OCI-M1 (cell line): ENCODE results near the gene ARMC2.
"Not testable (repeated sequence)": the region's sequence is repeated elsewhere in the genome, so short reads cannot be mapped to it uniquely, and the experiment has no call there.

Experiments
- DNase-seq: peaks from one replicate; lab custom pipeline; 2025; lab: John Stamatoyannopoulos, UW

ARMC2 gene

DNA sequence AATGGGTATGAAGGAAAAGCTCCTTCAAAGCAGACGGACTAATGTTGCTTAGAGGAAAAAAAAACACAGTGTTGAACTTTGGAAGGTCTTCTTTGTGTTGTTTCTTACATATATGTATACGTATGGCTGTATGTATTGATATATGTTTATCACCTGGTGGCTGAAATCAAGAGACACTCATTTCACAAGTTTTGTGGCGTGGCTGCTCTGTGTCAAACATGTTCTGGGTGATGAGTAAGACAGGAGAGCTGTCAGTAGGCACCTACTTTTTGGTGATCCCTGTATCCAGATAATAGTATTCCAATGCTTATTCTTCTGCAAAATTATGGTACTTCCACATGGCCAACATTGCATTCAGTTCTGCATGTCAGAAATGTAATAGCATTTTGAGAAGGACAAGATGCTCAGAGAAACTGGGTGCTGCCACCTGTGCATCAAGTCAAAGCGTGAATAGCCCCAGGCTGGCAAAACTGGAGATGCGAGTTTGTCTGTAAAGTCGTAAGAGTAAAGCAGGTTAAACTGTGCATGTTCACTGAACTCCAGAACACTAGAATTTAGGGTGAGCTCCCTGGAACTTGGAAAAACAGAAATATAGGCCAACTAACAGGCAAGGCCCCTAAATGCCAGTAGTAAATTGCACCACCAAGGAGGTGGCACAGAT, 67.9 kb downstream of the ARMC2 start:
- no peak for DNase-seq

GRCh38 chr6:108920751-108921150, 72.5 kb downstream of the ARMC2 start:
- DNase-seq = no peak

GRCh38 chr6:108921547-108922361, 73.5 kb downstream of the ARMC2 start:
- DNase-seq = no peak

DNA sequence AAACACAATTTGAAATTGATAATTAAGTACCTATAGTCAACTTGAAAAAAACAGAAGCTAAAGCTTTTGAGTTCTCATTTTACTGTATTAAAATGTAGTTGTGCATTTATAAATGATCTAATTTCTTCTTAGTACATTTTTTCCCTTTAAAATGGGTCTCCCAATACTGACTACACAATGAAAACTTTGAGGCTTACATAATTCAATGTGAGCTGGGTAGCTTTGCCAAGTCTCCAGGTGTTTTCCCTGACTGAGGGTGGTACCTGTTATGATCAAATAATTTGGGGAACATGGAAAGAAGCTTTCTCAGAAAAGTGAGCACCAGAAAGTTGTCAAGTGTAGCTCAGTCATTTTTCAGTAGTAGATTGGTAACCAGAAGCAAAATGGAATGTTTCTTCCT, 74.3 kb downstream of the ARMC2 start:
- no peak for DNase-seq

GRCh38 chr6:108927927-108928326, 79.7 kb downstream of the ARMC2 start:
- DNase-seq = no peak

DNA sequence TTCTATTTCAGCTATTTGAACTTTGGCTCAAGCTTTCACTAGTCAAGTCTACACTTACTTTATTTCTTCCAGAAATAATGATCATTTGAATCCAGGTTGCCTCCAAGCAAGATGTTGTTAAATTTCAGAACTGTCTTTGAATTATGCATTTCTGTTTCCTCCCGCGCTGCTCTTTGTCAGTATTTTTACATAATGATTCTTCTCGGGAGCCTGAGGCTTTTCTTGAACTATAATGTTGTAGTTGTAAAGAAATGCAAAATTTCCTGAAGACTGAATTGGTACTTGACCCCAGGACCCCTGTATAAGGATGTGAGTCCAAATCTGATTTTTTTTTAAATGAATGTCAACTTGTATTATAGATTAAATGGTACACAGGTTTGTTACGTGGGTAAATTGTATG, 80.4 kb downstream of the ARMC2 start:
- no peak for DNase-seq

- not testable (repeated sequence) for DNase-seq
Observed at GRCh38 chr6:108931090-108931489, 82.9 kb downstream of the ARMC2 start.

DNA sequence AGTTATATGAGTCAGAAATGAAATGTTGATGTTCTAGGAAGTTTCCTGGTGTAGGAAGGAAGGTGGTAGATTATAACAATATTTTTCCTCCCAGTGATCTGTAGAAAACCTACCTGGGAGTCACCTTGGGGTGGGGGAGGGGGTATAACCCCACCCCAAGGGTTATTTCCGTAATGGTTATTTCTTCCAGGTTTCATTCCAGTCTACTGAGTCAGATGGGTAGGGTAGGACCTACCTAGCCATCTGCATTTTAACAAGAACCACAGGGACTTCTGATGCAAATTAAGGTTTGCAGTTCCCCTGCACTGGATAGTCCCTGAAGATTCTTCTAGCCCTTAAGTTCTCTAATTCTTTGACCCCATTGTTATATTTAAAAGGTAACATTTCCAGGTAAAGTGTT, 88.9 kb downstream of the ARMC2 start:
- DNase-seq = no peak

DNA sequence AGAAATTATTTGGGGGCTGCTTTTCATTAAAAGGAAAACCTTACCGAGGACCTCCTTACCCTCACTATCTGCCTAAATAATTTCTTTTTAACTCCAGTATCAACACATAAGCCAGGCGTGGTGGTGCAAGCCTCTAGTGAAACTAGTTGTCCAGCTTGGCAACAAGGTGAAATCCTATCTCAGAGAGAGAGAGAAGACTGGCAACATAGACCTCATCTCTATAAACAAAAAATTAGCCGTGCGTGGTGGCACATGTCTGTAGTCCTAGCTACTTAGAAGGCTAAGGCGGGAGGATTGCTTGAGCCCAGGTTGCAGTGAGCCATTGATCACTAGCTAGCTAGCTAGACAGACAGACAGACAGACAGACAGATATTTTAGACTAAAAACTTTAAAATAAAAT, 92.5 kb downstream of the ARMC2 start:
- DNase-seq = no peak

DNA sequence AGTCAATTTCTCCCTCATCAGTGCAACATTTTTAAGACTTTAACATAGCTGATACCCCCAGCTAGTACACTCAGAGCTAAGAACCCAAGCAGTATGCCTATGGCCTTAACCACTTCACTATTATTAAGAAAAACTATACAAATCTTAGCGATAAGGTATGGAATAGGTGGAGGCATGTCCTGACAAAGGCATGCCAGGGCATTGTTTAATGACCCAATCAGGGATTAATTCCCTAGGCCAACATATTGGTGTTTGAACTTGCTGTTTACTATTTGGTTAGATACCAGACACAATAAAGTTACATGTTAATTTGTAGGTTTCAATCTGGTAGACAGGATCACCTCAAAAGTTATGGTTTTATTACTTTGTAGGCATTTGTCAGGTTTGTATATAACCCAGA, 93.1 kb downstream of the ARMC2 start:
- no peak for DNase-seq

DNA sequence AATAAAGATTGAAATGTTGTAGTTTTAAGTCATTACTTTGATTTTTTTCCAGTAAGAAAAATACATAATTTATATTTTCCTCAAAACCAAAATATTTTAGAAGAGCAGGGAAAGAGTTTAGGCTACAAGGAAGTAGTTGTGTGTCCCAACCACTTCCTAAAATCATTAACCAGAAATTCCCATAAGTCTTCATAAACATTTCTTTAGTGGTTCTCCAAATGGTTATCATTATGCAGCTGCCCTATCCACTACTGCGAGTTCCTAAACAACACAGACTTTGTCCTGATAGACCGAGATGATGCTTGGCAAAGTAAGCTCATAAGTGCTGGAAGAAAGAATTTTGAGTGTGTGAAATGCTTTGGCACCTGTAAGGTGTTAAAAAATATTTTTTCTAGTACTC, 93.6 kb downstream of the ARMC2 start:
- no peak for DNase-seq

GRCh38 chr6:108942556-108943492, 94.6 kb downstream of the ARMC2 start:
- peak; percentile 29 for DNase-seq

- peak; percentile 14 for DNase-seq
Observed at GRCh38 chr6:108944071-108944470, 95.8 kb downstream of the ARMC2 start.

DNA sequence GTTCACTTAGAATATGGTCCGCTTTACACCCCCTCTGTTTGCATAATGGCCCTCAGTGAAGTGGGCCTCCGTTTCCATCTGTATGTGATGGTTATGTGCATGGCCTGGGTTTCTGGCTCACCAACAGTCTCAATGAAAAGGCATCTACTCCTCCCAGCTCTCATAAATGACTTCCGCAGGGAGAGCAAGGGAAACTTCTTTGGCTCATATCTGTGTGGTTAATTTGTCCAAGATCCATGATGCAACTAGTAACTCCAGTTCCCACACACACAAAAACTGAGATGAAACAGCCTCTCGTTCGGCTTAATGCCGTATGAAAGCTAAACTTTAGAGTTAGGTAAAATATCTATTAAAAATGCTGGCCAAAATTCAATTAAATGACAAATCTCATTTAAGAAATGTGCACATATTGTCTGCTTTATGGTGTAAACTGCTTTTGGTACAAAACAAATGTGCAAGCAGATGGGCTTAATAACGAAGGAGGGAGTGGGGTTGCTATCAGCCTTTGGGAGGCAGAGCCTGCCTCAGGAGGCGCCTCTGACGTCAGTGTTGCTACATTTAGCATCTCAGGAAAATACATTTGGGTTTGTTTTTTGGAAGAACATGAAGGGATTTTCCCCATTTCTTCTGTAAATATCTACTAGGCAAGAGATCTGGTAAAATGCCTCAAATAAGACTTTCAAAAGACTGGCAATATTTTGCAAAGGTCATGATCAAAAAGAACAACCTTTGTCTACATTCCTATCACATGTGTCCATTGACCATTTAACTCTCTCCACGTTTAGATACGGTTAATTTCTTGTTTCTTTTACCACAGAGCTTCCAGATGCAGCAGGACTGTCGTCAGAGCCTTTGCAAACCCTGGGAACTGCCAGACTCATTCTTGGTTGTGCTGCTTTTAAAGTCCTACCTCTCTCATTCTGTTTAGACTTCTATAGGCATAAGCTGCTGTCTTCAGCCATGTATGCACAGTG, 96.8 kb downstream of the ARMC2 start:
- no peak for DNase-seq

- no peak for DNase-seq
Observed at GRCh38 chr6:108945681-108946159, 97.5 kb downstream of the ARMC2 start.

- no peak for DNase-seq
Observed at GRCh38 chr6:108946695-108947094, 98.5 kb downstream of the ARMC2 start.

- DNase-seq = no peak
Observed at GRCh38 chr6:108947114-108947854, 99.1 kb downstream of the ARMC2 start.

DNA sequence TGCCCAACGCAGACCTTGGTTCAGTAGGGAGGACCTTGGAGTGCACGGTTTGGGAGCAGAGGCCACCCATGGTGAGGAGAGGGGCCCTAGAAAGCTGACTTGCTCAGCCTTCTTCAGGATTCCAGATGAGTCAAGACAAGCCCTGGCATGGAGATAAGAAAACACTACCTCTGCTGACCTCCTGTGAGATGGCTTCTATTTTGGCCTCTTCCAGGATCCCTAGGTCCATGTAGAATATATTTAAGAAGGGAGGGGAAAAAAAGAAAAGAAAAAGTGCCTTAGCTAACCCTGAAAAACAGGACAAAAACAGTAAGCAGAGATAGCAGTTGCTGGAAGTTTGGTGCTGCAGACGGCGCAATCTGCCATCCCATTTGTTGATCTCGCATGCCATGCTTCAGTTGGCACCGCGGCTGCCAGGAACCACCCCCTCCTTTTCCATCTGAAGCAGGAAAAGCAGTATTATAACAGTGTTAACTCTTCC, 100.0 kb downstream of the ARMC2 start:
- DNase-seq = no peak

DNA sequence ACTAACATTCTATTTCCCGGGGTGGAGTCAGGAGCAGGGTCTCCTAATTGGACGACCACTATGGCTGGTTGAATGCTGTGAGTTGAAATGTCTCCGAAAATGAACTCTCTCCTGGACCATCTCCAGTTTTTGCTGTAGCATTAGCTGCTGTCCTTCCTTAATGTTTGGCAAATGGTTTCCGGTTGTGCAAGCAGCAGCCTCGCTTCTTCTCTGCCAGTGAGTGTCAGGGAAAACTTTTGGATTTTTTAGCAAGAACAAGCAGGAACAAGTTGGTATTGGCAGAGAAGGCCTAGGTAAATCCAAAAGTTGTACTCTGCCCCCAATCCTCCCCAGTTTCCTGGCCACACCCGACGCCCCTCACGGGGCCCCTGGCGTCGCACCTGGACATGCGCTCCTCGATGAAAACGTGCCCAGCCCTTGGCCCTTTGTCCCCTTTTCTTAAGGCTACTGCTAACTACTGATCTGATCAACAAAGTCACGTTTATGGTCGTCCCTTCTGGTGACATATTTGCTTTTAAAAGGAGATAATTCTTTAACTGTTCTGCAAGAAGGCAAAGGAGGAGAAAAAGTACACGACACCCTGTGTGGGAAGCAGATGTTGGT, 103.2 kb downstream of the ARMC2 start:
- no peak for DNase-seq
